ENCODE measurements around the gene ANO4.

GRCh38 chr12:100797246-100797645, 2.7 kb downstream of the ANO4 start:
- TF ChIP-seq CTCF (IDR thresholded peaks at IDR 0.05) (no peak), POLR2A (IDR thresholded peaks at IDR 0.05) (no peak)

Measured in lower leg skin (tissue), 3 donors.